Measurements from ENCODE around the gene SPACA9. TPM values are rescaled to one million over a fixed set of nuclear protein-coding genes. Genes with fewer than 3 reads are reported as not detected.

The SPACA9 gene
- total RNA-seq, 1 experiment from 2014 or later = 2.5 TPM

DNA sequence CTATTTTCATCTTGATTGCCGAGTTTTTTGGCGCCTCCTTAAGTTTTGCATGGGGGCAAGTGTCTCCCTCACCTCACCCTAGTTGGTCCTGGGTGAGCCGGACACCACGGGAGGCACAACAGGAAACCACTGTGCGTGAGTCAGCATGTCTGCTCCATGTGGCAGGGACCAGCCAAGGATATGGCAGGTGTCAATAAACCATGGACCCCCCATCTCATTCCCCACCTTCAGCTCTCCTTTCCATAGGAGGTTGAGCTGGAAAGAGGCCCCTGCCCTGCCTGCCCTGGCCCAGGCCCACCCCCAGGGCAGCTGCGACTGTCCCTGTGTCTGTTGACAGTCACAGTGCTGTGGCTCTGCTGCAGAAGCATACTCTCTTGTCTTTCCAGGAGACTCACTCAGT lies 3.1 kb downstream of the SPACA9 start:
- no peaks in the 10 kb centered on the region for H3K9me3 Mint-ChIP-seq (ENCODE audit: low read depth, unreplicated experiment)
- intact Hi-C loops (cut with micrococcal nuclease; ENCODE audit: unreplicated experiment) = no loop called here
- no peak overlapping the region for H3K27ac Mint-ChIP-seq (ENCODE audit: unreplicated experiment)
- H3K4me1 Mint-ChIP-seq (ENCODE audit: low read depth, unreplicated experiment) = no peaks in the 10 kb centered on the region
- H3K36me3 Mint-ChIP-seq (ENCODE audit: insufficient read depth, unreplicated experiment) = peaks cover 24% of the 10 kb centered on the region
- no peak for DNase-seq
- no peaks in the 10 kb centered on the region for H3K27me3 Mint-ChIP-seq (ENCODE audit: unreplicated experiment)
- H3K4me3 Mint-ChIP-seq (ENCODE audit: low read depth, unreplicated experiment) = no peak overlapping the region
- BruUV-seq (replicated peaks) = no TSS peak
- TF ChIP-seq, protein P1, sequence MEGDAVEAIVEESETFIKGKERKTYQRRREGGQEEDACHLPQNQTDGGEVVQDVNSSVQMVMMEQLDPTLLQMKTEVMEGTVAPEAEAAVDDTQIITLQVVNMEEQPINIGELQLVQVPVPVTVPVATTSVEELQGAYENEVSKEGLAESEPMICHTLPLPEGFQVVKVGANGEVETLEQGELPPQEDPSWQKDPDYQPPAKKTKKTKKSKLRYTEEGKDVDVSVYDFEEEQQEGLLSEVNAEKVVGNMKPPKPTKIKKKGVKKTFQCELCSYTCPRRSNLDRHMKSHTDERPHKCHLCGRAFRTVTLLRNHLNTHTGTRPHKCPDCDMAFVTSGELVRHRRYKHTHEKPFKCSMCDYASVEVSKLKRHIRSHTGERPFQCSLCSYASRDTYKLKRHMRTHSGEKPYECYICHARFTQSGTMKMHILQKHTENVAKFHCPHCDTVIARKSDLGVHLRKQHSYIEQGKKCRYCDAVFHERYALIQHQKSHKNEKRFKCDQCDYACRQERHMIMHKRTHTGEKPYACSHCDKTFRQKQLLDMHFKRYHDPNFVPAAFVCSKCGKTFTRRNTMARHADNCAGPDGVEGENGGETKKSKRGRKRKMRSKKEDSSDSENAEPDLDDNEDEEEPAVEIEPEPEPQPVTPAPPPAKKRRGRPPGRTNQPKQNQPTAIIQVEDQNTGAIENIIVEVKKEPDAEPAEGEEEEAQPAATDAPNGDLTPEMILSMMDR (IDR thresholded peaks at IDR 0.05; ENCODE audit: unreplicated experiment) = no peak
- CTCF ChIA-PET = interaction anchor here (0.6 kb wide), 1 partner anchor 14 kb away, joined by 5 read pairs; no protein-coding TSS in a partner anchor

- intact Hi-C loops (cut with micrococcal nuclease; ENCODE audit: unreplicated experiment) = no loop called here
- Mint-ChIP-seq H3K27ac (ENCODE audit: unreplicated experiment) (no peak overlapping the region), H3K9me3 (ENCODE audit: low read depth, unreplicated experiment) (no peaks in the 10 kb centered on the region), H3K4me1 (ENCODE audit: low read depth, unreplicated experiment) (no peaks in the 10 kb centered on the region), H3K4me3 (ENCODE audit: low read depth, unreplicated experiment) (no peak overlapping the region), H3K27me3 (ENCODE audit: unreplicated experiment) (no peaks in the 10 kb centered on the region), H3K36me3 (ENCODE audit: insufficient read depth, unreplicated experiment) (peaks cover 18% of the 10 kb centered on the region)
- DNase-seq = no peak
- no TSS peak for BruUV-seq (replicated peaks)
- CTCF ChIA-PET = no interaction called here
- TF ChIP-seq, protein P1 (IDR thresholded peaks at IDR 0.05; ENCODE audit: unreplicated experiment) = no peak
Observed at GRCh38 chr9:132882616-132883015, 3.9 kb downstream of the SPACA9 start.

DNA sequence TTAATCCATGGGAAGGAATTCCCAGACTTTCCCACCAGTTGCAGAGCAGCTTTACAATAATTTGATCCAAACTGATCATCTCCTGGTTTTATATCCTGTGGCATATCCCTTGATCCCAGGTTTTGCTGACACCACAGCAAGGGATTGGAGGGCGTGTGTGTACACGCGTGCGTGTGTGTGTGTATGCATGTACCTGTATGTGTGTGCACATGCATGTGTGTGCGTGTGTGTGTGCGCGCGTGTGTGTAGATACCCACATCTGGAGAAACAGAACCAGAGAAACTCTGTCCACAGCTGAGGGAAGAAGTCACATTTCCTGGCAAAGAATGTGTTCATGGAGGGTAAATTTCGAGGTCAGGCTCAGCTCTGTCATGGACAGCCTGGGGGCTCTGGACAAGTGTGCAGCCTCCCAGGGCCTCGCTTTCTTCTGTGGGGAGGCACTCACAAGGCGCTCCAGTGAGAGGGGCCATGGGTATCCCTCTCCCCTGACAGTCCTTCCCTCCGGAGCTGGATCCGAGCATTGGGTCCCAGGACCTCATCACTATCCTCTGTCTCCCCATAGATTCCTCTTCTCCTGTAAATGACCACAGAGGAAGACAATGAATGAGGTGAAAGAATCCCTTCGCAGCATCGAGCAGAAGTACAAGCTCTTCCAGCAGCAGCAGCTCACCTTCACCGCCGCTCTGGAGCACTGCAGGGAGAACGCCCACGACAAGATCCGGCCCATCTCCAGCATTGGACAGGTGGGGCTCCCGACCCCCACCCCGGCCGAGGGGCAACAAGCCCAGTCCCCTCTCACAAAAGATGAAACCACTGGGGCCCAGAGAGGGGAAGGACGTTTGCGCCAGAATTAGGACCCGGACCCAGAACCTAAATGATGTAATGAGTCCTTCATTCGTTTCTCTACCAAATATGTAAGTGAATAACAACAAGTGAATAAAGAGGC lies 4.9 kb downstream of the SPACA9 start:
- BruUV-seq (replicated peaks) = no TSS peak
- CTCF ChIA-PET = no interaction called here

DNA sequence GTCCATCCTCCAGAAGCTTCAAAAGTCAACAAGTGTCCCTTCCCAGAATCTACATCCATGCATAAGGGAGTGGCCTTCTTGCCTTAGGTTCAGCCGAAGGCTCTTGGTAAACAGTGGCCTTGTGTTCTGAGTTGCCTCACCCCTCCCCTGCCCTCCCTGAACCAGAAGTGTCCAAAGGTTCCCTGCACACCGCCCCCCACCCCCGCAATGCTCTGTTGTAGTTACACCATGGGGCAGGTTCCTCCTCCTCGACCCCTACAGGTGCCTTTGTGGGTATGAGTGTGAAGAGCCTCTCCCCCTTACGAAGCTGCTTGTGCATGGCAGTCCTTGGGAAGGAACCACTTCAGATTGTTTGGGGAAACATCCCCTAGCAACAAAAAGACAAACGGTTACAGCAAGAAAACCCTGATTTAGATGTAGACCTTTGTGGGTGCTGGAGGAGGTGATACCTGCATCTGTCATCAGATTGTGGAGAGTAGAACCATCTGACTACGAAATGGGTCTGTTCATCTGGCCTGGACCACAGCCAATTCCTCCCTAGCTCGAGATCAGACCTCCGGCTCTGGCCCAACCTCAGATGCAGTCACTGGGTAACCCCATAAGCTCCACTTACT lies 7.1 kb downstream of the SPACA9 start:
- no peak for DNase-seq
- CTCF ChIA-PET = no interaction called here
- no TSS peak for BruUV-seq (replicated peaks)
- intact Hi-C loops (cut with micrococcal nuclease; ENCODE audit: unreplicated experiment) = no loop called here
- H3K27me3 Mint-ChIP-seq (ENCODE audit: unreplicated experiment) = no peaks in the 10 kb centered on the region
- TF ChIP-seq, protein P1 (IDR thresholded peaks at IDR 0.05; ENCODE audit: unreplicated experiment) = no peak
- no peak overlapping the region for H3K27ac Mint-ChIP-seq (ENCODE audit: unreplicated experiment)
- H3K4me3 Mint-ChIP-seq (ENCODE audit: low read depth, unreplicated experiment) = no peak overlapping the region
- H3K9me3 Mint-ChIP-seq (ENCODE audit: low read depth, unreplicated experiment) = no peaks in the 10 kb centered on the region
- H3K4me1 Mint-ChIP-seq (ENCODE audit: low read depth, unreplicated experiment) = no peaks in the 10 kb centered on the region
- H3K36me3 Mint-ChIP-seq (ENCODE audit: insufficient read depth, unreplicated experiment) = no peaks in the 10 kb centered on the region

More for the DNA sequence above, 4.9 kb downstream of the SPACA9 start:
- intact Hi-C loops (cut with micrococcal nuclease; ENCODE audit: unreplicated experiment) = no loop called here
- Mint-ChIP-seq H3K4me3 (ENCODE audit: low read depth, unreplicated experiment) (no peak overlapping the region), H3K9me3 (ENCODE audit: low read depth, unreplicated experiment) (no peaks in the 10 kb centered on the region), H3K36me3 (ENCODE audit: insufficient read depth, unreplicated experiment) (peaks cover 8% of the 10 kb centered on the region), H3K27ac (ENCODE audit: unreplicated experiment) (no peak overlapping the region), H3K27me3 (ENCODE audit: unreplicated experiment) (no peaks in the 10 kb centered on the region), H3K4me1 (ENCODE audit: low read depth, unreplicated experiment) (no peaks in the 10 kb centered on the region)
- TF ChIP-seq, protein P1 (IDR thresholded peaks at IDR 0.05; ENCODE audit: unreplicated experiment) = no peak
- no peak for DNase-seq

Measured in Calu3 (cell line).